H9 (cell line): ENCODE results near the gene FAM9C. TPM values are rescaled to one million over a fixed set of nuclear protein-coding genes. Genes with fewer than 3 reads are reported as not detected.

Experiments used
- DNase-seq: peaks from one replicate; pipeline ENCODE4 v3.0.0-alpha.2; 2017
- H2AFZ ChIP-seq: one replicate; pipeline ENCODE4 v1.6.1; 2013; ENCODE audit warnings: mild to moderate bottlenecking, low read length, control low read depth, moderate library complexity
- H2AK5ac ChIP-seq: 2 replicates; pipeline ENCODE4 v1.6.1; 2013; ENCODE audit warnings: low read length, control low read depth, mixed read lengths; ENCODE audit not compliant: insufficient read length
- H2BK120ac ChIP-seq: one replicate; pipeline ENCODE4 v1.6.1; 2013; ENCODE audit warnings: low read depth, mild to moderate bottlenecking, low read length, control low read depth, inconsistent platforms; ENCODE audit not compliant: poor library complexity, severe bottlenecking
- H2BK12ac ChIP-seq: 2 replicates; pipeline ENCODE4 v1.6.1; 2013; ENCODE audit warnings: low read length, control low read depth, mixed read lengths, low read depth; ENCODE audit not compliant: insufficient read length
- H2BK15ac ChIP-seq: 2 replicates; pipeline ENCODE4 v1.6.1; 2013; ENCODE audit warnings: low read depth, low read length, control low read depth
- H2BK20ac ChIP-seq: one replicate; pipeline ENCODE4 v1.6.1; 2013; ENCODE audit warnings: low read depth, mild to moderate bottlenecking, low read length, control low read depth, inconsistent platforms; ENCODE audit not compliant: poor library complexity, severe bottlenecking
- H2BK5ac ChIP-seq: 2 replicates; pipeline ENCODE4 v1.6.1; 2013; ENCODE audit warnings: low read length, control low read depth, mixed read lengths; ENCODE audit not compliant: insufficient read length
- H3K14ac ChIP-seq: 2 replicates; pipeline ENCODE4 v1.6.1; 2013; ENCODE audit warnings: low read length, control low read depth; ENCODE audit not compliant: insufficient read depth
- H3K18ac ChIP-seq: 2 replicates; pipeline ENCODE4 v1.6.1; 2013; ENCODE audit warnings: low read depth, mild to moderate bottlenecking, mixed read lengths, low read length, control low read depth; ENCODE audit not compliant: insufficient read length
- H3K23ac ChIP-seq: 2 replicates; pipeline ENCODE4 v1.6.1; 2013; ENCODE audit warnings: low read length, control low read depth, mixed read lengths, low read depth; ENCODE audit not compliant: insufficient read length
- H3K23me2 ChIP-seq: 2 replicates; pipeline ENCODE4 v1.6.1; 2013; ENCODE audit warnings: low read depth, mild to moderate bottlenecking, mixed read lengths, low read length, control low read depth; ENCODE audit not compliant: insufficient read length, poor library complexity, severe bottlenecking
- H3K27ac ChIP-seq: 2 replicates; pipeline ENCODE4 v1.5.1; 2013; ENCODE audit warnings: low read length, control low read depth, mixed read lengths, low read depth; ENCODE audit not compliant: insufficient read length
- H3K27me3 ChIP-seq: 2 replicates; pipeline ENCODE4 v1.6.1; 2013; ENCODE audit warnings: low read length, control low read depth, inconsistent platforms; ENCODE audit not compliant: insufficient read depth
- H3K4ac ChIP-seq: 2 replicates; pipeline ENCODE4 v1.6.1; 2013; ENCODE audit warnings: low read depth, mild to moderate bottlenecking, control low read depth, inconsistent platforms, low read length, moderate library complexity
- H3K4me1 ChIP-seq: 2 replicates; pipeline ENCODE4 v1.6.1; 2013; ENCODE audit warnings: low read length, control low read depth, inconsistent platforms; ENCODE audit not compliant: insufficient read depth
- H3K4me2 ChIP-seq: 2 replicates; pipeline ENCODE4 v1.6.1; 2013; ENCODE audit warnings: low read length, control low read depth, mixed read lengths; ENCODE audit not compliant: insufficient read length, insufficient read depth
- H3K56ac ChIP-seq: 2 replicates; pipeline ENCODE4 v1.6.1; 2013; ENCODE audit warnings: low read depth, mild to moderate bottlenecking, mixed read lengths, low read length, control low read depth; ENCODE audit not compliant: insufficient read length
- H3K79me1 ChIP-seq: 2 replicates; pipeline ENCODE4 v1.6.1; 2013; ENCODE audit warnings: low read depth, mild to moderate bottlenecking, moderate library complexity, low read length, control low read depth, inconsistent platforms; ENCODE audit not compliant: insufficient read depth, poor library complexity, severe bottlenecking
- H3K79me2 ChIP-seq: 2 replicates; pipeline ENCODE4 v1.6.1; 2013; ENCODE audit warnings: low read length, control low read depth, inconsistent platforms; ENCODE audit not compliant: insufficient read depth
- H3K9ac ChIP-seq: 2 replicates; pipeline ENCODE4 v1.6.1; 2013; ENCODE audit warnings: low read length, control low read depth, mixed read lengths; ENCODE audit not compliant: insufficient read length; ENCODE audit errors: extremely low read depth
- H3K9me3 ChIP-seq: one replicate; pipeline ENCODE4 v1.6.1; 2013; ENCODE audit warnings: low read depth, low read length, inconsistent platforms; ENCODE audit not compliant: control insufficient read depth
- H3T11ph ChIP-seq: one replicate; pipeline ENCODE4 v1.6.1; 2013; ENCODE audit warnings: mild to moderate bottlenecking, low read length, control low read depth, inconsistent platforms
- H4K20me1 ChIP-seq: one replicate; pipeline ENCODE4 v1.6.1; 2013; ENCODE audit not compliant: control insufficient read depth, insufficient read length, insufficient read depth
- H4K5ac ChIP-seq: 2 replicates; pipeline ENCODE4 v1.6.1; 2013; ENCODE audit warnings: low read depth, mild to moderate bottlenecking, mixed read lengths, low read length, control low read depth; ENCODE audit not compliant: insufficient read length
- H4K8ac ChIP-seq: replicated peaks from 2 replicates; pipeline ENCODE4 v1.6.1; 2013; ENCODE audit warnings: low read length, control low read depth, mixed read lengths, low read depth; ENCODE audit not compliant: insufficient read length
- H4K91ac ChIP-seq: 2 replicates; pipeline ENCODE4 v1.6.1; 2013; ENCODE audit warnings: low read depth, mild to moderate bottlenecking, moderate library complexity, mixed read lengths, low read length, control low read depth; ENCODE audit not compliant: insufficient read length
- H3K27ac Mint-ChIP-seq, 3 experiments: 2 replicates in 2 of 3; 3 replicates in 1 of 3; pipeline ENCODE4 v1.8.0; 2020 to 2021; ENCODE audit warnings: mixed read lengths in 3 of 3, mild to moderate bottlenecking in 1 of 3, moderate library complexity in 1 of 3
- H3K27me3 Mint-ChIP-seq: 2 replicates; pipeline ENCODE4 v1.8.0; 2021; ENCODE audit warnings: low read depth, mild to moderate bottlenecking, moderate library complexity, mixed read lengths
- H3K36me3 Mint-ChIP-seq, 3 experiments: 2 replicates in 2 of 3; 3 replicates in 1 of 3; pipeline ENCODE4 v1.8.0; 2020 to 2021; ENCODE audit warnings: low read depth in 3 of 3, mixed read lengths in 3 of 3; ENCODE audit not compliant: insufficient read depth in 1 of 3
- H3K4me1 Mint-ChIP-seq, 2 experiments: 2 replicates each; pipeline ENCODE4 v1.8.0; 2020; ENCODE audit warnings: mixed read lengths in 2 of 2
- H3K4me3 Mint-ChIP-seq, 2 experiments: 2 replicates in 1 of 2; 3 replicates in 1 of 2; pipeline ENCODE4 v1.8.0; 2020 to 2021; ENCODE audit warnings: mild to moderate bottlenecking in 2 of 2, mixed read lengths in 2 of 2, moderate library complexity in 1 of 2
- H3K9me3 Mint-ChIP-seq, 2 experiments: 2 replicates in 1 of 2; 3 replicates in 1 of 2; pipeline ENCODE4 v1.8.0; 2020; ENCODE audit warnings: mild to moderate bottlenecking in 2 of 2, mixed read lengths in 2 of 2, moderate library complexity in 1 of 2
- WGBS: extraction: QIAGEN DNeasy Blood & Tissue Kit; methylation state at CpG from one replicate; pipeline ENCODE4 v1.1.7; 2013; ENCODE audit warnings: missing lambda C conversion rate, low lambda C conversion rate, mixed read lengths; ENCODE audit not compliant: insufficient read length; ENCODE audit errors: extremely low coverage; 5-methylcytosine and 5-hydroxymethylcytosine counted together
- total RNA-seq: library from RNA; stranded (reverse); gene quantifications from 2 replicates; pipeline ENCODE4 v1.2.1, GENCODE V29; 2021
- TF ChIP-seq, protein P1 (sequence below): fragments of 200-600 bp; sonication (generic); conservative IDR thresholded peaks from 3 replicates; pipeline ENCODE4 v1.8.0; 2021; ENCODE audit warnings: antibody characterized with exemption, mild to moderate bottlenecking

FAM9C gene
- total RNA-seq, 1 experiment from 2014 or later = not detected

- no peak overlapping the region for H3K27ac ChIP-seq
- no peak overlapping the region for H3K18ac ChIP-seq
- no peak overlapping the region for H2AFZ ChIP-seq
- no peak overlapping the region for H2BK15ac ChIP-seq
- Mint-ChIP-seq H3K4me1 (peaks cover 17 to 18% of the 10 kb centered on the region in 2 experiments), H3K4me3 (no peak overlapping the region), H3K36me3 (no peaks in the 10 kb centered on the region; a peak in 2 of 7 replicates), H3K27ac (no peak overlapping the region), H3K9me3 (peaks cover 66 to 70% of the 10 kb centered on the region in 2 experiments), H3K27me3 (no peaks in the 10 kb centered on the region; the same call in 1 of the 2 replicates)
- WGBS = no CpG with 5 or more reads among the region's 11 CpGs
- no peaks in the 10 kb centered on the region for H3K9me3 ChIP-seq
- no peak overlapping the region for H2BK5ac ChIP-seq
- no peak overlapping the region for H4K8ac ChIP-seq
- H2BK20ac ChIP-seq = no peak overlapping the region
- no peak overlapping the region for H3K4me2 ChIP-seq
- no peak overlapping the region for H2BK120ac ChIP-seq
- H3K23ac ChIP-seq = no peak overlapping the region
- H2BK12ac ChIP-seq = no peak overlapping the region
- TF ChIP-seq, protein P1, sequence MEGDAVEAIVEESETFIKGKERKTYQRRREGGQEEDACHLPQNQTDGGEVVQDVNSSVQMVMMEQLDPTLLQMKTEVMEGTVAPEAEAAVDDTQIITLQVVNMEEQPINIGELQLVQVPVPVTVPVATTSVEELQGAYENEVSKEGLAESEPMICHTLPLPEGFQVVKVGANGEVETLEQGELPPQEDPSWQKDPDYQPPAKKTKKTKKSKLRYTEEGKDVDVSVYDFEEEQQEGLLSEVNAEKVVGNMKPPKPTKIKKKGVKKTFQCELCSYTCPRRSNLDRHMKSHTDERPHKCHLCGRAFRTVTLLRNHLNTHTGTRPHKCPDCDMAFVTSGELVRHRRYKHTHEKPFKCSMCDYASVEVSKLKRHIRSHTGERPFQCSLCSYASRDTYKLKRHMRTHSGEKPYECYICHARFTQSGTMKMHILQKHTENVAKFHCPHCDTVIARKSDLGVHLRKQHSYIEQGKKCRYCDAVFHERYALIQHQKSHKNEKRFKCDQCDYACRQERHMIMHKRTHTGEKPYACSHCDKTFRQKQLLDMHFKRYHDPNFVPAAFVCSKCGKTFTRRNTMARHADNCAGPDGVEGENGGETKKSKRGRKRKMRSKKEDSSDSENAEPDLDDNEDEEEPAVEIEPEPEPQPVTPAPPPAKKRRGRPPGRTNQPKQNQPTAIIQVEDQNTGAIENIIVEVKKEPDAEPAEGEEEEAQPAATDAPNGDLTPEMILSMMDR = no peak
- no peaks in the 10 kb centered on the region; the same call in 1 of the 2 replicates for H3K4me1 ChIP-seq
- no peaks in the 10 kb centered on the region for H4K20me1 ChIP-seq
- H3K27me3 ChIP-seq = no peaks in the 10 kb centered on the region
- H3K23me2 ChIP-seq = no peaks in the 10 kb centered on the region
- H3K4ac ChIP-seq = no peak overlapping the region
- H2AK5ac ChIP-seq = no peak overlapping the region
- no peak overlapping the region for H3K14ac ChIP-seq
- no peak for DNase-seq
- H4K5ac ChIP-seq = no peak overlapping the region
- no peak overlapping the region for H3K9ac ChIP-seq
- no peaks in the 10 kb centered on the region for H3K79me2 ChIP-seq
- no peak overlapping the region for H3K56ac ChIP-seq
- H3T11ph ChIP-seq = peak overlapping the region; percentile 36
- no peak overlapping the region for H4K91ac ChIP-seq
- no peaks in the 10 kb centered on the region for H3K79me1 ChIP-seq
Observed at GRCh38 chrX:13082206-13083065, 38.0 kb upstream of the FAM9C start.
